Nephron progenitor cell (in vitro differentiated cells): Measurements from ENCODE around the gene FMO1.

Experiments used
- DNase-seq: peaks from one replicate; pipeline ENCODE4 v3.0.0; 2021
- H3K27ac Mint-ChIP-seq: 2 replicates; pipeline ENCODE4 v1.8.0; 2021; ENCODE audit warnings: mild to moderate bottlenecking, moderate library complexity, mixed read lengths
- H3K27me3 Mint-ChIP-seq: 2 replicates; pipeline ENCODE4 v1.8.0; 2021; ENCODE audit warnings: mild to moderate bottlenecking, low read depth, mixed read lengths; ENCODE audit not compliant: poor library complexity
- H3K36me3 Mint-ChIP-seq: 2 replicates; pipeline ENCODE4 v1.8.0; 2021; ENCODE audit warnings: low read depth, mixed read lengths
- H3K4me1 Mint-ChIP-seq: 2 replicates; pipeline ENCODE4 v1.8.0; 2021; ENCODE audit warnings: mixed read lengths
- H3K4me3 Mint-ChIP-seq: 2 replicates; pipeline ENCODE4 v1.8.0; 2021; ENCODE audit warnings: mild to moderate bottlenecking, moderate library complexity, mixed read lengths
- H3K9me3 Mint-ChIP-seq: 2 replicates; pipeline ENCODE4 v1.8.0; 2021; ENCODE audit warnings: mild to moderate bottlenecking, moderate library complexity, mixed read lengths
- CTCF ChIP-seq: fragments of 200-600 bp; sonication (generic); IDR thresholded peaks from 2 replicates; pipeline ENCODE4 v1.5.0; 2021; ENCODE audit warnings: antibody characterized with exemption

FMO1 gene

GRCh38 chr1:171247501-171247900, 793 bp upstream of the FMO1 start:
- no peak for DNase-seq
- Mint-ChIP-seq H3K9me3 (no peaks in the 10 kb centered on the region), H3K4me1 (peaks cover 11% of the 10 kb centered on the region), H3K4me3 (no peak overlapping the region), H3K27me3 (peaks cover 36% of the 10 kb centered on the region), H3K36me3 (no peaks in the 10 kb centered on the region), H3K27ac (no peak overlapping the region)
- TF ChIP-seq CTCF: no peak

GRCh38 chr1:171248841-171249240, 547 bp downstream of the FMO1 start:
- Mint-ChIP-seq H3K36me3 (no peaks in the 10 kb centered on the region), H3K4me3 (no peak overlapping the region), H3K27ac (no peak overlapping the region), H3K4me1 (peaks cover 12% of the 10 kb centered on the region), H3K27me3 (peaks cover 48% of the 10 kb centered on the region), H3K9me3 (no peaks in the 10 kb centered on the region)
- DNase-seq: no peak
- TF ChIP-seq CTCF: no peak

- no peak overlapping the region for H3K4me3 Mint-ChIP-seq
- DNase-seq: no peak
- H3K27me3 Mint-ChIP-seq: peaks cover 54% of the 10 kb centered on the region
- no peak for TF ChIP-seq CTCF
- H3K27ac Mint-ChIP-seq: no peak overlapping the region
- peaks cover 12% of the 10 kb centered on the region for H3K4me1 Mint-ChIP-seq
- H3K9me3 Mint-ChIP-seq: no peaks in the 10 kb centered on the region
- H3K36me3 Mint-ChIP-seq: no peaks in the 10 kb centered on the region
Observed at GRCh38 chr1:171250263-171250662, 2.0 kb downstream of the FMO1 start.

- Mint-ChIP-seq H3K4me3 (peak overlapping the region; percentile 90), H3K27ac (no peak overlapping the region), H3K36me3 (no peaks in the 10 kb centered on the region), H3K27me3 (peaks cover 60% of the 10 kb centered on the region), H3K4me1 (peaks cover 12% of the 10 kb centered on the region), H3K9me3 (no peaks in the 10 kb centered on the region)
- TF ChIP-seq CTCF: peak; percentile 64
- DNase-seq: peak; percentile 67
Observed at GRCh38 chr1:171251042-171251951, 3.0 kb downstream of the FMO1 start.

DNA sequence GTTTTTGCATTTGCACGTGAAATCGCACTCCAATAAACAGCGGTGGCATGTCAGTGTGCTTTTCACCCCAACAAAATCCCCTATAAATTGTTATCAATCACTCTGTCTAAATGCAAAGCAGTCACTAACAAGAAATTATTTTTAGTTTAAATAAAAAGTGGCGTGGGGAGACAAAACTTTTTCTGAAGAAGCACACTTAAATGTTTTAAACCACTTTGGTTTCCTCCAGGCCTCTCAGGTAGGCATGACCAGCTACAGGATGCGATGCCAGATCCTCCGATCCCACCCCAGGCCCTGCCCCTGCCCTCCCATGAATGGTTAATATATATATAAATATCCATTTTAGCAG, 3.6 kb downstream of the FMO1 start:
- no peak for TF ChIP-seq CTCF
- no peaks in the 10 kb centered on the region for H3K36me3 Mint-ChIP-seq
- no peaks in the 10 kb centered on the region for H3K9me3 Mint-ChIP-seq
- H3K27me3 Mint-ChIP-seq: peaks cover 60% of the 10 kb centered on the region
- peaks cover 12% of the 10 kb centered on the region for H3K4me1 Mint-ChIP-seq
- DNase-seq: no peak
- peak overlapping the region; percentile 90 for H3K4me3 Mint-ChIP-seq
- no peak overlapping the region for H3K27ac Mint-ChIP-seq

DNA sequence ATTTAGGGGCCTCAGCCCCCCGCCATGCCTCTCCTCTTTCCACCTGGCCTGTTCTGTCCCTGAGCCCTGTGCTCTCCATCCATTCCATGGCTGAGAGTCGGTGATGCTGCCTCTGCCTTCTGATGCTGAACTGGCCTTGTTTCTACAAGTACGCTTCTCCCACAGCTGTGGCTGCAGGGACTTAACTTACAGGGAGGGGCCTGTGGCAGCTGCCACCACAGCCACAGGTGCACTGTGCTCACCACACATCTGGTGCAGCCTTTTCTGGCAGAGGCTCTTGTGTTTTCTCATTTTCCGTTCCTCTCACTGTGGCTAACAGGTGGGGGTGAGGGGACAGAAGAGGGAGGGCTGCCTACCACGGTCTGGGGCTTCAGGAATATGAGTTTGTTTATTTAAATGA, 4.2 kb downstream of the FMO1 start:
- no peaks in the 10 kb centered on the region for H3K36me3 Mint-ChIP-seq
- no peak overlapping the region for H3K27ac Mint-ChIP-seq
- H3K4me1 Mint-ChIP-seq: peaks cover 12% of the 10 kb centered on the region
- no peak overlapping the region for H3K4me3 Mint-ChIP-seq
- TF ChIP-seq CTCF: no peak
- DNase-seq: no peak
- no peaks in the 10 kb centered on the region for H3K9me3 Mint-ChIP-seq
- peaks cover 58% of the 10 kb centered on the region for H3K27me3 Mint-ChIP-seq
